M059J (cell line): ENCODE measurements around the gene CRB2. TPM values are rescaled to one million over a fixed set of nuclear protein-coding genes. Genes with fewer than 3 reads are reported as not detected.

ENCODE experiments used
- DNase-seq: peaks from one replicate; pipeline ENCODE4 v3.0.0-alpha.2; 2012; ENCODE audit warnings: low read depth
- total RNA-seq: library from RNA; depleted of rRNA; stranded (reverse); fragments of >200 nt; shearing (Covaris generic); gene quantifications from 2 replicates; pipeline ENCODE4 v1.2.3, GENCODE V29; 2014

The CRB2 gene
- total RNA-seq, 1 experiment from 2014 or later: not detected

DNA sequence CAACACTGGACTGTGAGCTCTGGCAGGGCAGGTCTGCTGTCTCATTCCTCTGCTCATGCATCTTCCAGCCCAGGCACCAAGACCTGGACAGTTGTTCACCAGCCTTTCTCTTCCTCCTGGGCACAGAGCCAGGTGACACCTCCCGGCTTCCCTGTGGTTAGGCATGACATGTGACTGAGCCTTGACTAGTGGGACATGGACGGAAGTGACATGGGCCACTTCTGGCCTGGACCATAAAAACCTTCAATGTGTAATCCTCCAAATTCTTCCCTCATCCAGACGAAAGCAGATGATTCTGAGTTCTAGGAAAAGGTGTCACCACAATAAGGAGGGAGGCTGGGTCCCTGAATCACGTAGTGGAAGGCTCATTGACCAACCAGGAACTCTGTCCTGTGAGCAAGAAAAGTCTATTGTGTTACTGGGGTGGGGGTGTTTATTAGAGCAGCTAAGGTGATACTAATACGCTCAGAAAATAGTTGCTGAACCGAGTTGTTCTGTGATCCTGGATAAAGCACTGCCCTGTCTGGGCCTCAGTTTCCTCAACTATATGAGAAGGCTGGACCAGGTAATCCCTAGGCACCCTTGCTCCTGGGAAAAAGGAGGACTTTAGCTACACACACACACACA is 26.6 kb upstream of the CRB2 start:
- DNase-seq: peak; percentile 89

GRCh38 chr9:123331346-123332060 is 24.5 kb upstream of the CRB2 start:
- no peak for DNase-seq

DNA sequence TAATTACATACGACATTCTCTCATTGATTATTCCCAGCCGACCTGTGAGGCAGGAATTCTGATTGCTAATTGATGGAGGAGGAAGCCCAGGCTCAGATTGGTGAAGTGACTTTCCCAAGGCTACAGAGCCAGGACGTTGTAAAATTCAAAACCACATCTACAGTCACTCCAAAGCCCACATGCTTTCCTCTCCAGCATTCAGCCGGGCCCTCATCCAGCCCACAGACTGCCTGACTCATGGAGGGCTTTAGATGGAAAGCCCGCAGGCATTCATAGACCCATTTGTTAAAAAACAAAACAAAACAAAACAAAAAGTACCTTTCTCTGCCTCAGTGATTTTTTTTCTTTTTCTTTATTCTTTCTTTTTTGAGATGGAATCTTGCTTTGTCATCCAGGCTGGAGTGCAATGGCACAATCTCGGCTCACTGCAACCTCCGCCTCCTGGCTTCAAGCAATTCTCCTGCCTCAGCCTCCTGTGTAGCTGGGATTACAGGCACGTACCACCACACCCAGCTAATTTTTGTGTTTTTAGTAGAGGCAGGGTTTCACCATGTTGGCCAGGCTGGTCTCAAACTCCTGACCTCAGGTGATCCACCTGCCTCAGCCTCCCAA is 22.8 kb upstream of the CRB2 start:
- DNase-seq: peak; percentile 95

DNA sequence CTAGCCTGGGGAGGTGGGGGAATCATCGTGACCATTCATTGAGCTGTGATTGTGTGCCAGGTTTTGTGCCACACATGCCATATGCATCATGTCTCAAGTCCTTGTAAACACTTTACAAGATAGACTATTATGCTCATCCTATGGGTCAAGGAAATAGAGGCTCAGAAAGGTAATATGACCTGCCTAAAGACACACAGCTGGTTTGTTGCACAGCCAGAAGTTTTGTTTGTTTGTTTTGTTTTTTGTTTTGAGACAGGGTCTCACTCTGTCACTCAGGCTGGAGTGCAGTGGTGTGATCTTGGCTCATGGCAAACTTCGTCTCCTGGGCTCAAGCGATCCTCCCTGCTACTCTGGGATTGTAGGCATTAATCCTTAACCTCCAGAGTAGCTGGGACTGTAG is 21.4 kb upstream of the CRB2 start:
- no peak for DNase-seq

DNA sequence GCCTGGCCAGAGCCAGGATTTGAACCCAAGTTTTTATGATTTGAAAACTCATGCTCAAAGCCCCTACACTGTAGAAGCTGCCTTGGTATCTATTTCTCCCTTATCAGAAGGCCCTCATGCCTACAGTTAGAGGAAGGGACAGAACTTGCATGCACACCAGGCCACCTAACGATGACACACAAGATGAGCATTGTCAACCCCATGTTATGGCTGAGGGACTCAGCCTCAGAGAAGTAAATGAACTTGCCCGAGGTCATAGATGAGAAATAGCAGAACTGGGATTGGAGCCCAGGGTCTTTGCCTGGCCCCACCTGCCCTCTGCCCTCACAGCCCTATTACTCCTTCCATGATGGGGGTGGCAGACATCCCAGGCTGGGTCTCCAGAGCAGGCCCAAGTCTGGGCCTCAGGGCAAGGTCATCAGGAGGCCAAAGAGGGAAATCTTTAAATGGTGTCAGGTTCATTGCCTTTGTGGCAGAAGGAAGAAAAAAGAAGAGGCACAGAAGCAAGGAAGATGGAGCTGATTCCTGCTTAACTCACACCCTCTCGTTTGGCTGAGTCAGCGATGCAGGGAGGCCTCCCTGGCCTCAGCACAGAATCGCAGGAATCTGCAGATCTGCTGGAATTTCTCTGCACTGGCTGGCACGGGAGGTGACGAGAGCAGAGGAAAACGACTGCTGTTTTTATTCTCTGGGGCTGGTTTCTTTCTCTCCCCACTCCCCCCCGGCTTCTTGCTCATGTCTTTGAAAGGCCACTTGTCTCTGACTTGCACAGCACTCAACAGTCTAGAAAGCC is 20.6 kb upstream of the CRB2 start:
- DNase-seq: peak; percentile 90

- DNase-seq: no peak
Measured at GRCh38 chr9:123335986-123336329, 20.0 kb upstream of the CRB2 start.

GRCh38 chr9:123336449-123336848 is 19.5 kb upstream of the CRB2 start:
- no peak for DNase-seq

DNA sequence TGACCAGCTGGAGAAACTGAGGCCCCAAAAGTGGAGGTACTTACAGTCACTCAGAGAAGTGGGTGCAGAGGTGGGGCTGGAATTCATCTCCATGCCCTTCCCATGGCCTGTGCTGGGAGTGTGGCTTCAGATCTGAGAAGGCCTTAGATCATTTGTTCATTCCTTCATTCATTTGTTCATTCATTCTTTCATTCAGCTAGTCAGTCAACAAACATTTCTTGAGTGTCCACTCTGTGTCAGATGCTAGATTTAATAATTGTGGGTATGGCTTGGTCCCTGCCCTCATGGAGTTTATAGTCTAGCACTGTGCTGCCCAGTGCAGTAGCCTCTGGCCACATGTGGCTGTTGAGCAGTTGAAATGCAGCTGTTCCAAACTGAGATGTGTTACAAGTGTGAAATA is 19.0 kb upstream of the CRB2 start:
- no peak for DNase-seq

DNA sequence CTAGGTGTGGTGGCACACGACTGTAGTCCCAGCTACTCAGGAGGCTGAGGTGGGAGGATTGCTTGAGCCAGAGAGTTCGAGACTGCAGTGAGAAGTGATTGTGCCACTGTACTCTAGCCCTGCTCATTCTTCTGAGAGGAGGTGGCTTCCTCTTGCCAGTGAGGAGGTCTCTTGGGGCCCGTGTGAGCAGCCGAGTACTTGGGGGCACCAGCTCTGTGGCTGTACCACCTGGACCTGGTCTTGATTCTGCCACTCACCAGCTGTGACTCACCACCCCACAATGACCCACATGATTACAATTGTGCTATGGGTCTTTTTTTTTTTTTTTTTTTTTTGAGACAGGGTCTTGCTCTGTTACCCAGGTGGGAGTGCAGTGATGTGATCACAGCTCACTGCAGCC is 18.0 kb upstream of the CRB2 start:
- DNase-seq: peak; percentile 28

DNA sequence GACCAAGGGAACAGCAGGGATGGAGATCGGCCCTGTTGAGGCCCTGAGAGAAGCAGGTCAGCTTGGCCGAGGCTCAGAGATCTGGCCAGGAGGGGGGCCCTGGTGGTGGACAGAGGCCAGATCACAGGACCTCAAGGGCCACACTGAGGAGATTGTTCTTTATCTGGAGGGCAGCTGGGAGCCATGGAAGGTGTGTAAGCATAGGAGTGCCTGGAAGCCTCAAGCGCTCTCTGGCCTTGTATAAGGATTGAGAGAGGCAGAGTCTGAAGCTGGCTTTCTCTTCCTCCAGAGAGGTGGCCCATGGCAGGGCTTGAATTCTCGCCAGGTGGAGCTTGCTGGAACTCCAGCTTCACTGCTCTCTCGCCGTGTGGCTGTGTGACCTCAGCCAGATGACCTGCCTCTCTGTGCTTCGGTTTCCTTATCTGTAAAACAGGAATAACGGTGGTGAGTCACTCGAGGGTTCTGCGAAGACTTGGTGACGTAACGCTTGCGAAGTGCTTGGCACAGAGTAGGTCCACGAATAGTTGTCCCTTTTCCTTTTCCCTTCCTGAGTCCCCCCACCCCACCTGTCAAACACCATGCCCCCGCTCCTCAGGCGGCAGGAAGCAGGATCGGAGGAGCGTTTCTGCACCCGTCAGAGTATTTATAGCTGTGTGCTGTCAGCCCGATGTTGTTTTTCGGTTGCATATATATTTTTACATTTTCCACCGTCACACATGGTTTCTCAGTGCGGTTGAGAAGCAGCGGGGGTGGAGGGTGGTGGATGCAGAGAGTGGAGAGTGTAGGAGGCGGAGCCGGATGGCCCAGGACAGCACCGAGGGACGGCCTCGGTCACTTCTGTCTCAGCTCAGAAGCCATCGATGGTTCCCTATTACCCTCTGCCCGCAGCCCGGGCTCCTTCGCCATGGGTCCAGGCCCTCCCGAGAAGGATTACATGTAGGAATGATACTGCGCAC is 17.0 kb upstream of the CRB2 start:
- DNase-seq: no peak

DNA sequence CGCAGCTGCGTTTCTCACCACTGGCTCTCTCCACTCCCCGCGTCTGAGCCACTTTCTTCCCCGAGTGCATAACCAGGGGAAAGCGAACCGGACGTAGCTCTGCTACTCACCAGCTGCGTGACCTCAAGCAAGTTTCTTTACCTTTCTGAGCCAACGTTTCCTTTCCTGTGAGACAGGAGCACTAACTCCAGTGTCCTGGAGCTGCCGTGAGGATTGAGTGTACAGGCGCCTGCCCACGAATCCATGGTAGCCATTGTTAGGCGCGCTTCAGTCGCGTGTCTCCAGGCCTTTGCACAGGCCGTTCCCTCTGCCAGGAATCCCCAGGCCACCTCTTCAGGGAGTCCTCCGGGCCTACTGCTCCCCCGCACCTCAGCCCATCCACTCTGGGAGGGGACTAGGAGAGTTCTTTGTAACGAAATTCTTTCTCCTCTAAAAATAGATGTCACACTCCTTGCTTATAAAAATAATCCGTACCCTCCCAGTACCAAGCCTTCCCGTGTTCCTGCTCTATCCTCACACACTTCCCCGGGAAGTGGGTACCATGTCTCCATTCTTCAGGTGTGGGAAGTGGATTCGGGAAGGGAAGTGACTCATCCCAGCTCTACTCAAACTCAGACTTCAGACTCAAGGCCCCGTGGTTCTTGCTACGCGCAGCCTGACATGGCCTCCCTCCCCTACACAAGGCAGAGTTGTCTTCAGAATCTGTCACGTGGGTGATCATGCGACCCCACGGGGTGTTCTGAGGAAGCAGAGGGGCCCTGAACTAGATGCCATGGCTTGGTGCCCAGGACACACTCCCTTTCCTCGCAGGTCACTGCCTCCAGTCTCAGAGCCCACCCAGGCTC is 16.1 kb upstream of the CRB2 start:
- peak; percentile 61 for DNase-seq

GRCh38 chr9:123341816-123342215 is 14.2 kb upstream of the CRB2 start:
- no peak for DNase-seq

DNA sequence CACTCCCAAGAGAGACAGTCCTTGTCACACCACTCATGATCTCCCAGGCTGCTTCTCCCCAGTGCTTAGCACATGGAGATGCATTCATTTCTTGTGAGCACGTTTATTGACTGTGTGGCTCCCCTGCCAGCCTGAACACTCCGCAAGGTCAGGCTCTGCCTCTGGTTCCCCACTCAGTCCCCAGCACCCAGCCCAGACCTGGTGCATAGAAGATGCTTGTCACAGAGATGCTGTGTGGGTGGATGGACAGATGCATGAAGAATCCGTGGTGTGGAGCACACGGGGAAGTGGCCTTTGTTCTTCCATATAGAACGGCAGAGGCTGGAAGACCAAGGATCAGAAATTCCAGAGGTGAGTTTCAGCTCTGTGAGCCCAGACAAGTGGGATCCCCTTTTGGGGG is 13.8 kb upstream of the CRB2 start:
- no peak for DNase-seq

DNA sequence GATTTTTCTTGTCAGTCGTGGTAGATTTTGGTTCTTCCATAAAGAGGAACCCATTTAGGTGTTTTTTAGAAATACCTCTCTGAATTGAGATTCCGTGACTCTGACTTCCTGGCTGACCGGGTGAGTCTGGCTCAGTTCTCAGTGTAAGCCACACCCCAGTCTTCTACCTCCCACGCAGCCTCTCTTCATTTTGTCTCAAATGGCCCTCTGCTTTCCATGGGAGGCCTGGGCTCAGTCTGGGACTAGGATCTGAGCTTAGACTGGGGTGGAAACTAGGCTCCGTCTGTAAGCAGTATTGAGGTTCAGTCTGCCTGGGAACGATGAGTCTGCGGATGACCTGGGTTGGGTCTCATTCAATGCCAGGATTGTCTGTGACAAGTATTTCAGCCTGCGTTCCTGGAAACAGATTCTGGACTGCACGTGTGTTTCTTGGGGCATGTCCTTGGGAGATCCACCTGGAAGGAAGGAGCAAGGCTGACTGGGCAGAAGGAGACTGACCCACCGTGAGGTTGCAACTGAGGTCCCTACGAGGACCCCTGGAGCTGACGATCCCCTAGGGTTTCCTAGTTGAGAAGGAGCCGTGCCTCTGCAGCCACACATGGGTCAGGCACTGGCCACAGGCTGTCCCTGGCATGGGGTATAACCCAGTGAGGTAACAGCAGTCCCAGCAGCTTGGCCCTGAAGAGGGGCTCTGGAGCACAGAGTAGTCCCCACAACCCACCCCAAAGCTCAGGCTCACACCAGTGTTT is 12.4 kb upstream of the CRB2 start:
- DNase-seq: no peak

DNA sequence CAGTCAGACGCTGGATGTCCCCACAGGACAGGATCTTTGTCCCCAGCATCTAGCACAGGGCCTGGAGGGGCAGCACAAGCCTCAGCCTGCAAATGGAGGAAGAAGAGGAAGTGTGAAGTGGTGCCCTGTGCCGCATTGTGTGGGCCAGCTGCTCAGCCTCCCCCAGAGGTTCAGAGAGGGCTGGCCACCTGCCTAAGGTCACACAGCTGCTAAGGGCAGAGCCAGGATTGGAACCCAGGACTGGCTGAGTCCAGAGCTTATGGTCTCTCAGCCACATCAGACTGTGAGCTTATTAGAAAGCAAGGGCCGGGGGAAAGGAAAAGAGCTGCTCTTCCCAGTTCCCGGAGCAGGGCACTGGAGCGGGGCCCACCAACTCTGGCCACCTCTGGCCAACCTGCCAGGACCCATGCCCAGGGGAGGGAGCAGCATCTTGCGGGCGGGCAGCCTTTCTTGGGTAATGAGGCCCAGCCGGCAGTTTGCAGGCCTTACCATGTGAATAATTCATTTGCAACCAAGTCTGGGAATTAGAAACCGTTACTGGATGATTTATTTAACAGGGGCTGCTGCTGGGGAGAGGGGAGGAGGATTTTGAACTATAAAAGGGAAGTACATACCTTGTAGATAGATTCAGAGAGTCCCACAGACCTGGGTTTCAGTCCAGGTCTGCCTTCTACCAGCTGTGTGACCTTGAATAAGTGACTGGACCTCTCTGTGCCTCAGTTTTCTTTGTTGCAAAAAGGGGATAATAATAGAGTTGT is 11.6 kb upstream of the CRB2 start:
- no peak for DNase-seq

DNA sequence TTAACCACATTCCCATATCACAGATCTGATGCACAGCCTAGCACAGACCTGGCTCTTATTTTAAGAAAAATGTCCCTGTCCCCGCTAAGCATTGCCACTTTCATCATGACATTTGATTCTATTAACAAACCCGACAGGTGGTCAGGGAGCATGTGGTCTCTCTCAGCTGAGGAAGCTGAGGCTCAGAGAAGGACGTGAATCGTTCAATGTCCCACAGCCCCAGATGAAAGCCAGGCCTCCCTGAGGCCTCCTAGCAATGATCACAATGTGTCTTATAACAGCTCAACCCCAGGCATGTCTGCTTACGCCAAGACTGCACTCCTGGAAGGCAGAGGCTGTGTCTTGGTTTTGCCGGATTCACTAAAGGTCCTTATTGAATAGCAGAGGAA is 10.4 kb upstream of the CRB2 start:
- no peak for DNase-seq

GRCh38 chr9:123346026-123346425 is 10.0 kb upstream of the CRB2 start:
- DNase-seq: no peak

DNA sequence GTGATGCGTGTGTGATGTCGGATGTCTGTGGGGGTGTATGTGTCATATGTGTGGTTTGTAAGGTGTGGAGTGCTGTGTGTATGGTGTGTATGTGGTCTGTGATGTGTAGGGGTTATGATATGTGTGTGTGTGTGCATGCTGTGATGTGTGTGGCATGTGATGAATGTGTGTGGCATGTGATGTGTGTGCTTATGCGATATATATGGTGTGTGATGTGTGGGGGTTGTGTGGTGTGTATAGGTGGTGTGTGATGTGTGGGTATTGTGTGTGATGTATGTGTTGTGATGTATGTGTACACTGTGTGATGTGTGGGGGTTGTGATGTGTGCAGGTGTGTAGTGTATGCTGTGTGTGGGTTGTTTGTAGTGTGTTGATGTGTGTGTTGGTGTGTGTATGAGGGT is 9.2 kb upstream of the CRB2 start:
- no peak for DNase-seq
